ENCODE results near the gene LRP1.

Gene LRP1

DNA sequence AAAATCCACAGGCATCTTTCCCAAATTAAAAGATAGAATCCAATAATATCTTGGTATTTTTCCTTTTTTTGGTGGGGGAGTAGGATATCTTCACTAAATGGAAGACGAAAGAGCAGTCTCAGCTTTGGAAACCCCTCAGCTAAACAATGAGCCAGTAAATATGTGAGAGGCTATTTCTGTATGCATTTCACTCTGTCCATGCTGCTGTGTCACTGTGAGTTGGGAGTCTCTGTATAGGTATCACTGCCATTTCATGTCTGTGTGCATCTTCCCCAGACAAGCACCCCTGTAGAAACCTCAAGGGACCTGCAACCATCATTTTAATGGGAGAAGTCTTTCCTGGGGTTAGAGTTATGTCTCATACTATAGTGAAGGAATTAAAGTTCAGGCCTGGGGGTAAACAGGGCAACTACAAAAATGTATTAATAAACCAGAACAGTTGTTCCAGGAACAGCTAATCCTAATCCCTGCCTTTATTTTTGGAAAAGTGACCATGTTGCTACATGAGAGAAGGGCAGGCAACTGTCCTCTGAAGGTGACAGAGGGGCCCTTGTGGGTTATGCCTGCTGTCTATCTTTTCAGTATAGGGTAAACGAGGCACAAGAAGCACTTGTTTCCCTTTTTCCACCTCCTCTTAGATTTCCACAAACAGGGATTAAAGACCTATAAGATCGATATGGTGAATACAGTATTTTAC is 134.0 kb downstream of the LRP1 start:
- H3K9me3 ChIP-seq, result no peaks in the 10 kb centered on the region
- no peak overlapping the region for H3K4me3 ChIP-seq
- TF ChIP-seq, protein P1, sequence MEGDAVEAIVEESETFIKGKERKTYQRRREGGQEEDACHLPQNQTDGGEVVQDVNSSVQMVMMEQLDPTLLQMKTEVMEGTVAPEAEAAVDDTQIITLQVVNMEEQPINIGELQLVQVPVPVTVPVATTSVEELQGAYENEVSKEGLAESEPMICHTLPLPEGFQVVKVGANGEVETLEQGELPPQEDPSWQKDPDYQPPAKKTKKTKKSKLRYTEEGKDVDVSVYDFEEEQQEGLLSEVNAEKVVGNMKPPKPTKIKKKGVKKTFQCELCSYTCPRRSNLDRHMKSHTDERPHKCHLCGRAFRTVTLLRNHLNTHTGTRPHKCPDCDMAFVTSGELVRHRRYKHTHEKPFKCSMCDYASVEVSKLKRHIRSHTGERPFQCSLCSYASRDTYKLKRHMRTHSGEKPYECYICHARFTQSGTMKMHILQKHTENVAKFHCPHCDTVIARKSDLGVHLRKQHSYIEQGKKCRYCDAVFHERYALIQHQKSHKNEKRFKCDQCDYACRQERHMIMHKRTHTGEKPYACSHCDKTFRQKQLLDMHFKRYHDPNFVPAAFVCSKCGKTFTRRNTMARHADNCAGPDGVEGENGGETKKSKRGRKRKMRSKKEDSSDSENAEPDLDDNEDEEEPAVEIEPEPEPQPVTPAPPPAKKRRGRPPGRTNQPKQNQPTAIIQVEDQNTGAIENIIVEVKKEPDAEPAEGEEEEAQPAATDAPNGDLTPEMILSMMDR (IDR thresholded peaks at IDR 0.05), result no peak
- intact Hi-C loops (cut with DNase I; ENCODE audit: low total_unique reads), result no loop called here
- H3K36me3 ChIP-seq, result peaks cover 38 to 69% (median 53%) of the 10 kb centered on the region in 3 donors
- H3K27ac ChIP-seq, result no peak overlapping the region
- no peaks in the 10 kb centered on the region for H3K27me3 ChIP-seq
- no peak for DNase-seq
- peaks cover 0 to 4% (median 0%) of the 10 kb centered on the region in 4 donors for H3K4me1 ChIP-seq

Measured in tibial artery (tissue), 4 donors.